C4-2B (cell line): ENCODE data around the gene SBNO2.

Experiments
- H3K27ac ChIP-seq: fragments of 450-650 bp; 2 replicates; pipeline ENCODE4 v1.5.1; 2017
- ZFX ChIP-seq: fragments of 450-650 bp; IDR thresholded peaks from 2 replicates; pipeline ENCODE4 v1.6.1; 2017
- TF ChIP-seq, protein P1 (sequence below): fragments of 450-650 bp; conservative IDR thresholded peaks from 2 replicates; pipeline ENCODE4 v1.5.1; 2017; ENCODE audit warnings: mild to moderate bottlenecking

SBNO2 gene

DNA sequence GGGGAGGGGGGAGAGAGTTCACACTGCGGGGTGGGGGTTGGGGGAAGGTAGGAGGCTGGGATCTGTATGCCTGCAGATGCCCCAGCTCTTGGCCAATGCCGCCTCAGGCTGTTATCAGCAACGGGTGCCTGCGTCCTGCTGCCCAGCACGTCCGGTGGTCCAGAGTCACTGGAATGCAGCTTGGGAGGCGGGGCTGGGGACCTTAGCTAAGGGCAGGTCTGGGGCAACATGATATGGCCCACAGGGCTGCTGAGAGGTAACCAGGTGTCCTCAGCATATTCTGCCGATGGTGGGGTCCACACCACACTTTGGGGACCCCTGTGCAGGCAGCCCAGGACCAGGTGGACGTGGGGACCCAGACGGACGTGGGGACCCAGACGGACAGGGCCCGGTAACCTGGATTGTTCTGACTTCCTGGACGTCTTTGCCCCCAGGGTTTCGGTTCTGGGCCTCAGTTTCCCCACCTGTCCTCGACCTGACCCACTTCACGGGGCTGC, 107.8 kb downstream of the SBNO2 start:
- H3K27ac ChIP-seq = peak overlapping the region; percentile 36; the same call in 1 of the 2 replicates

DNA sequence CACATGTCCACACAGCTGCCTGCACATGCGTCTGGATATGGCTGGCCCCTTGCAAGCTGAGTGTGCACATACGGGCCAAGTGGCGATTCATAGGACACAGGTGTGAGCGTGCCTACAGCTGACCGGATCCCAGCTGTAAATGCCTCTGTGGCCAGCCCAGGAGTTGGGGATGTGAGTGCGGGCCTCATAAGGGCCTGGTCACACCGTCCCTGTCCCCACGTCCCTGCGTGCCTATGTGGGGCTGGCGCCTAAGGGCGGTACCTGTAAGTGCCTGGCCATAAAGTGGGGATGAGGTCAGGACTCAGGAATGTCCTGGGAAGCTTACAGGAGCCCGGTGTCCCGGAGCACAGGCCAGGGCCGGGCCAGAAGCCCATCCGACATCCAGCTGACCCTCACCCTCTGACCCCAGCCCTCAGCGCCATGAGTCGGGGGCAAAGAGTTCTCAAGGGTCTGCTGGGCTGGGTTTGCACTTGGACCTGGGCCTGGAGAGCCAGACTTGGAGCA, 108.4 kb downstream of the SBNO2 start:
- TF ChIP-seq, protein P1, sequence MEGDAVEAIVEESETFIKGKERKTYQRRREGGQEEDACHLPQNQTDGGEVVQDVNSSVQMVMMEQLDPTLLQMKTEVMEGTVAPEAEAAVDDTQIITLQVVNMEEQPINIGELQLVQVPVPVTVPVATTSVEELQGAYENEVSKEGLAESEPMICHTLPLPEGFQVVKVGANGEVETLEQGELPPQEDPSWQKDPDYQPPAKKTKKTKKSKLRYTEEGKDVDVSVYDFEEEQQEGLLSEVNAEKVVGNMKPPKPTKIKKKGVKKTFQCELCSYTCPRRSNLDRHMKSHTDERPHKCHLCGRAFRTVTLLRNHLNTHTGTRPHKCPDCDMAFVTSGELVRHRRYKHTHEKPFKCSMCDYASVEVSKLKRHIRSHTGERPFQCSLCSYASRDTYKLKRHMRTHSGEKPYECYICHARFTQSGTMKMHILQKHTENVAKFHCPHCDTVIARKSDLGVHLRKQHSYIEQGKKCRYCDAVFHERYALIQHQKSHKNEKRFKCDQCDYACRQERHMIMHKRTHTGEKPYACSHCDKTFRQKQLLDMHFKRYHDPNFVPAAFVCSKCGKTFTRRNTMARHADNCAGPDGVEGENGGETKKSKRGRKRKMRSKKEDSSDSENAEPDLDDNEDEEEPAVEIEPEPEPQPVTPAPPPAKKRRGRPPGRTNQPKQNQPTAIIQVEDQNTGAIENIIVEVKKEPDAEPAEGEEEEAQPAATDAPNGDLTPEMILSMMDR = no peak
- peak overlapping the region; percentile 36; the same call in 1 of the 2 replicates for H3K27ac ChIP-seq

More for the DNA sequence above, 107.8 kb downstream of the SBNO2 start:
- TF ChIP-seq ZFX = no peak
- TF ChIP-seq, protein P1 = no peak

DNA sequence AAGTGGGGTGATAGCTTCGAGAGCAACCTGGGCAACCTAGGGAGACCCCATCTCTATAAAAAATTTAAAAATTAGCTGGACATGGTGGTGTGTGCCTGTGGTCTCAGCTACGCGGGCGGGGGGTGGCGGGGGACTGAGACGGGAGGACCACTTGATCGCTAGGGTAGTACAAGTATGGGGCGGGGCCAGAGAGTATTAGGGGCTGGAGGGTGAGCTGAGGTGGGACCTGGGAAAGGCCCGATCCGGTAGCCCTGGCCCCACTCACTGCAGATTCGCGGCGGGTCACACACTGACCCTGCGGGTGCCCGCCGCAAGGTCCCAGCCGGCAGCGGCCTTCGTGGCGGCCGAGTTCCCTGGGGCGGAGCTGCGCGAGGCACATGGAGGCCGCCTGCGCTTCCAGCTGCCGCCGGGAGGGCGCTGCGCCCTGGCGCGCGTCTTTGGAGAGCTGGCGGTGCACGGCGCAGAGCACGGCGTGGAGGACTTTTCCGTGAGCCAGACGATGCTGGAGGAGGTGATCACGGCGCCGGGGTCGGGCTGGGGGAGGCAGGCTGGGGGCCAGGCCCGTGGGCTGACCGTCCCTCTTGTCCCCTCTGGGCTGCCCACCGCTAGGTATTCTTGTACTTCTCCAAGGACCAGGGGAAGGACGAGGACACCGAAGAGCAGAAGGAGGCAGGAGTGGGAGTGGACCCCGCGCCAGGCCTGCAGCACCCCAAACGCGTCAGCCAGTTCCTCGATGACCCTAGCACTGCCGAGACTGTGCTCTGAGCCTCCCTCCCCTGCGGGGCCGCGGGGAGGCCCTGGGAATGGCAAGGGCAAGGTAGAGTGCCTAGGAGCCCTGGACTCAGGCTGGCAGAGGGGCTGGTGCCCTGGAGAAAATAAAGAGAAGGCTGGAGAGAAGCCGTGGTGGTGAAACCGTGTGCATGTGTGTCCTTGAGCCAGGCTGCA, 109.1 kb downstream of the SBNO2 start:
- TF ChIP-seq, protein P1 = no peak
- no peak for TF ChIP-seq ZFX
- H3K27ac ChIP-seq = peak overlapping the region; percentile 36; the same call in 1 of the 2 replicates

DNA sequence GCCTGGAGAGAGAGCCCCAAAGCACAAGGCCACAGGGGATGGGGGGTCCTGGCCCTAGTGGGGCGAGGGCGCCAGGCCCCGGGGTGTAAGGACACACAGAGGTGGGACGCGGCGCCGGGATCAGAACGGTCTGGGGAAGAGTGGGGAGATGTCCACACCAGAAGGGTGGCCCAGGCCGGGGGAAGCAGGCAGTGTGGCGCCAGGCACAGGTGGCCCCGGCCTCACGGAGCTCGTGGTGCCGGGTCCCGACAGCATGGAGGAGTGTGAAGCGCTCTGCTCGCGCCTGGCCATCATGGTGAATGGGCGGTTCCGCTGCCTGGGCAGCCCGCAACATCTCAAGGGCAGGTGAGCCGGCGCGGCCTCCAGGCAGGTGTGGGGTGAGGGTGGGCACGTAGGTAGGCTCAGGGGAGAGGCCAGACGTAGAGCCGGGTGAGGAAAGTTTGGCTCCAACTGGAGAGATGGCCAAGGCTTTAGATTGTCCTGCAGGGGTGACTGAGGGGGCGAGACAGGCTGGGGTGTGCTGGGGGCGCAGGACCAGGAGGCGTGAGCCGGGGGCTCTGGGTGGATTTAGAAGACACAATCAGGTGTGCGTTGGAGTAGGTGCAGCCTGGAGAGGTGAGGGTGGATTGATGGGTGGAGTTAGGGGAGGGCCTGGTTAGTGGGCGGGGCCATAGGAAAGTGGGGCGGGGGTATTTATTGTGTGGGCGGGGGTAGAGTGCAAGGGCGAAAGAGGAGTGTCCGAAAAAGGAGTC, 110.0 kb downstream of the SBNO2 start:
- TF ChIP-seq ZFX = no peak
- TF ChIP-seq, protein P1 = no peak
- H3K27ac ChIP-seq = no peak overlapping the region

DNA sequence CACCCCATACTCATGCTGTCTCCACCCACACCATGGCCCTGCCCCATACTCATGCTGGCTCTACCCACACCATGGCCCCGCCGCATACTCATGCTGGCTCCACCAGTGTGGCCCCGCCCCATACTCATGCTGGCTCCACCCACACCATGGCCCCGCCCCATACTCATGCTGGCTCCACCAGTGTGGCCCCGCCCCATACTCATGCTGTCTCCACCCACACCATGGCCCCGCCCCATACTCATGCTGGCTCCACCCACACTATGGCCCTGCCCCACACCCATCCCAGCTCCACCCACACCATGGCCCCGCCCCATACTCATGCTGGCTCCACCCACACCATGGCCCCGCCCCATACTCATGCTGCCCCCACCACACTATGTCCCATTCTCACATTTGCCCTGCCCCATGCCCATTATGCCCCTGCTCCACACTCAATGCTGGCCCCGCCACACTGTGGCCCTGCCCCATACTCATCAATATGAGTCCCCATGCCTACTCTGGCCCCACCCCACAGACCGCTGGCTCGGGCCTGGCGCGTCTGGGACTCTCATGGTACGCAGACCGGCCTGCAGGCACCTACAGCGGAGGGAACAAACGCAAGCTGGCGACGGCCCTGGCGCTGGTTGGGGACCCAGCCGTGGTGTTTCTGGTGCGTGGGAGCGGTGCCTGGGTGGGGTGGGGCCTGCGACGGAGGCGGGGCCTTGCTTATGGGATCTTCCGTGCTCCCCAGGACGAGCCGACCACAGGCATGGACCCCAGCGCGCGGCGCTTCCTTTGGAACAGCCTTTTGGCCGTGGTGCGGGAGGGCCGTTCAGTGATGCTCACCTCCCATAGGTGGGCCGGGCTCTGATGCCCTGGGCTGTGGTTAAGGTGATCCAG, 110.8 kb downstream of the SBNO2 start:
- no peak for TF ChIP-seq ZFX
- TF ChIP-seq, protein P1 = no peak
- no peak overlapping the region for H3K27ac ChIP-seq

DNA sequence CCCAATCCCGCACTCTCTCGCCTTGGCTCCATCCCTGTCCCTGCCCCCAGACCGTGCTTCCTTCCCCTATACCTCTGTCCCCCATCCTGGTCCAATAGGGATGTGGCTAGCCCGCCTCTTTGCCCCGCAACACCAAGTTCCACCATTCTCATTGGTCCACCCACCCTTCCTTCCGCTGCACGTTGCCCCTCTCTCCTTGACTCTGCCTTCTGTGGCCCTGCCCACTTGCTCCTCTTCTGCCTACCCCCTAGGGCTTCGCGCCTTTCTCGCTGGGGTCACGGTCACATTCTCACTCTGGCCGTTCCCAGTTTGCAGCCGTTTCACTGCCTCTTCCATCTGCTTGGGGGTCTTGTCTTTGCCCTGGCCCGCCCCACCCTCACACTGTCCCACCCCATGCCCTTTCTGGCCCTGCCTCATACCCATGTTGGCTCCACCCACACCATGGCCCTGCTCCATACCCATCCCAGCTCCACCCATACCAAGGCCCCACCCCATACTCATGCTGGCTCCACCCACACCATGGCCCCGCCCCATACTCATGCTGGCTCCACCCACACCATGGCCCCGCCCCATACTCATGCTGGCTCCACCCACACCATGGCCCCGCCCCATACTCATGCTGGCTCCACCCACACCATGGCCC, 111.6 kb downstream of the SBNO2 start:
- TF ChIP-seq ZFX = no peak
- TF ChIP-seq, protein P1 = no peak
- no peak overlapping the region for H3K27ac ChIP-seq
